Smooth muscle cell (in vitro differentiated cells): Measurements from ENCODE around the gene SMIM43. TPM values are rescaled to one million over a fixed set of nuclear protein-coding genes. Genes with fewer than 3 reads are reported as not detected.

ENCODE experiments used
- DNase-seq: peaks from one replicate; lab custom pipeline; 2025; ENCODE audit not compliant: unreplicated experiment; lab: John Stamatoyannopoulos, UW
- H2AFZ ChIP-seq: fragments of 200-600 bp; sonication (generic); 2 replicates; pipeline ENCODE4 v1.6.0; 2016; ENCODE audit warnings: antibody characterized with exemption, low read depth, mild to moderate bottlenecking
- H3F3A ChIP-seq: fragments of 200-600 bp; sonication (generic); 2 replicates; pipeline ENCODE4 v1.6.0; 2017; ENCODE audit warnings: antibody characterized with exemption, low read depth
- H3K27ac ChIP-seq: fragments of 200-600 bp; sonication (generic); 2 replicates; pipeline ENCODE4 v1.5.1; 2016; ENCODE audit warnings: low read depth, mild to moderate bottlenecking
- H3K27me3 ChIP-seq: fragments of 200-600 bp; sonication (generic); 2 replicates; pipeline ENCODE4 v1.6.1; 2016; ENCODE audit warnings: low read depth, mild to moderate bottlenecking
- H3K36me3 ChIP-seq: fragments of 200-600 bp; sonication (generic); 2 replicates; pipeline ENCODE4 v1.5.1; 2016; ENCODE audit warnings: low read depth
- H3K4me1 ChIP-seq: fragments of 200-600 bp; sonication (generic); 2 replicates; pipeline ENCODE4 v1.5.1; 2016; ENCODE audit warnings: low read depth
- H3K4me2 ChIP-seq: fragments of 200-600 bp; sonication (generic); 2 replicates; pipeline ENCODE4 v1.6.0; 2016; ENCODE audit warnings: mild to moderate bottlenecking
- H3K4me3 ChIP-seq: fragments of 200-600 bp; sonication (generic); 2 replicates; pipeline ENCODE4 v1.5.1; 2016; ENCODE audit warnings: mild to moderate bottlenecking
- H3K79me2 ChIP-seq: fragments of 200-600 bp; sonication (generic); 2 replicates; pipeline ENCODE4 v1.6.0; 2016; ENCODE audit warnings: low read depth, mild to moderate bottlenecking
- H3K9ac ChIP-seq: fragments of 200-600 bp; sonication (generic); 2 replicates; pipeline ENCODE4 v1.6.0; 2016; ENCODE audit warnings: low read depth
- H3K9me3 ChIP-seq: fragments of 200-600 bp; sonication (generic); replicated peaks from 2 replicates; pipeline ENCODE4 v1.5.1; 2016; ENCODE audit warnings: low read depth
- H4K20me1 ChIP-seq: fragments of 200-600 bp; sonication (generic); 2 replicates; pipeline ENCODE4 v1.6.0; 2016; ENCODE audit warnings: low read depth
- CTCF ChIP-seq: fragments of 200-600 bp; sonication (generic); IDR thresholded peaks from 2 replicates; pipeline ENCODE4 v1.5.1; 2017; ENCODE audit warnings: borderline replicate concordance, mild to moderate bottlenecking, antibody characterized with exemption; ENCODE audit not compliant: insufficient read depth, poor library complexity, severe bottlenecking
- WGBS: methylation state at CpG from one replicate; pipeline ENCODE4 v1.1.7; 2016; ENCODE audit warnings: low lambda C conversion rate; 5-methylcytosine and 5-hydroxymethylcytosine counted together
- polyA plus RNA-seq: library from polyadenylated mRNA; unstranded; fragments of >200 nt; fragmentation: Nextera tagmentation; extraction: Ambion mirVana; gene quantifications from 2 replicates; pipeline ENCODE4 v1.2.1, GENCODE V29; 2016
- total RNA-seq: library from RNA; depleted of rRNA; stranded (reverse); fragments of >200 nt; gene quantifications from 2 replicates; pipeline ENCODE4 v1.2.3, GENCODE V29; 2014

The SMIM43 gene
- total and polyA plus RNA-seq, 2 experiments from 2014 or later: not detected

- Histone ChIP-seq H3K27ac (no peak overlapping the region), H3K4me3 (no peak overlapping the region), H3K36me3 (no peaks in the 10 kb centered on the region), H3K4me2 (no peak overlapping the region), H3F3A (no peaks in the 10 kb centered on the region), H2AFZ (no peak overlapping the region), H3K9me3 (no peaks in the 10 kb centered on the region), H4K20me1 (no peaks in the 10 kb centered on the region), H3K4me1 (no peaks in the 10 kb centered on the region), H3K27me3 (no peaks in the 10 kb centered on the region), H3K9ac (no peak overlapping the region), H3K79me2 (no peaks in the 10 kb centered on the region)
- 93% methylated on average over 2 of the region's 2 CpGs for WGBS
- DNase-seq: no peak
- no peak for TF ChIP-seq CTCF
These were observed 28.0 kb upstream of the SMIM43 start for GRCh38 chr4:121792966-121793365.

- no peak for DNase-seq
- H3K79me2 ChIP-seq: no peaks in the 10 kb centered on the region
- H3K36me3 ChIP-seq: no peaks in the 10 kb centered on the region
- no peak overlapping the region for H3K4me3 ChIP-seq
- H3K27ac ChIP-seq: no peak overlapping the region
- no peaks in the 10 kb centered on the region for H3K4me1 ChIP-seq
- no peaks in the 10 kb centered on the region for H3F3A ChIP-seq
- no peak overlapping the region for H3K9ac ChIP-seq
- 58% methylated on average over 5 of the region's 5 CpGs for WGBS
- H4K20me1 ChIP-seq: no peaks in the 10 kb centered on the region
- H2AFZ ChIP-seq: no peak overlapping the region
- H3K9me3 ChIP-seq: no peaks in the 10 kb centered on the region
- TF ChIP-seq CTCF: no peak
- peaks cover 5% of the 10 kb centered on the region for H3K27me3 ChIP-seq
- no peak overlapping the region for H3K4me2 ChIP-seq
These were observed 26.5 kb upstream of the SMIM43 start for GRCh38 chr4:121791481-121791880.

- no peak for DNase-seq
- no peaks in the 10 kb centered on the region for H3K4me1 ChIP-seq
These were observed 26.0 kb upstream of the SMIM43 start for GRCh38 chr4:121790976-121791375.

More at GRCh38 chr4:121790976-121791375, 26.0 kb upstream of the SMIM43 start:
- H3K27ac ChIP-seq: no peak overlapping the region
- no peaks in the 10 kb centered on the region for H3K79me2 ChIP-seq
- H3K4me3 ChIP-seq: no peak overlapping the region
- no peaks in the 10 kb centered on the region for H4K20me1 ChIP-seq
- H2AFZ ChIP-seq: no peak overlapping the region
- H3K27me3 ChIP-seq: peaks cover 8% of the 10 kb centered on the region
- H3K36me3 ChIP-seq: no peaks in the 10 kb centered on the region
- TF ChIP-seq CTCF: no peak
- H3K9ac ChIP-seq: no peak overlapping the region
- H3F3A ChIP-seq: no peaks in the 10 kb centered on the region
- no peaks in the 10 kb centered on the region for H3K9me3 ChIP-seq
- no peak overlapping the region for H3K4me2 ChIP-seq
